H9 (cell line): Measurements from ENCODE around the gene PTTG1. TPM values are rescaled to one million over a fixed set of nuclear protein-coding genes. Genes with fewer than 3 reads are reported as not detected.

ENCODE experiments used
- DNase-seq: peaks from one replicate; pipeline ENCODE4 v3.0.0-alpha.2; 2017
- H2AFZ ChIP-seq: one replicate; pipeline ENCODE4 v1.6.1; 2013; ENCODE audit warnings: mild to moderate bottlenecking, low read length, control low read depth, moderate library complexity
- H2AK5ac ChIP-seq: 2 replicates; pipeline ENCODE4 v1.6.1; 2013; ENCODE audit warnings: low read length, control low read depth, mixed read lengths; ENCODE audit not compliant: insufficient read length
- H2BK120ac ChIP-seq: one replicate; pipeline ENCODE4 v1.6.1; 2013; ENCODE audit warnings: low read depth, mild to moderate bottlenecking, low read length, control low read depth, inconsistent platforms; ENCODE audit not compliant: poor library complexity, severe bottlenecking
- H2BK12ac ChIP-seq: 2 replicates; pipeline ENCODE4 v1.6.1; 2013; ENCODE audit warnings: low read length, control low read depth, mixed read lengths, low read depth; ENCODE audit not compliant: insufficient read length
- H2BK15ac ChIP-seq: 2 replicates; pipeline ENCODE4 v1.6.1; 2013; ENCODE audit warnings: low read depth, low read length, control low read depth
- H2BK20ac ChIP-seq: one replicate; pipeline ENCODE4 v1.6.1; 2013; ENCODE audit warnings: low read depth, mild to moderate bottlenecking, low read length, control low read depth, inconsistent platforms; ENCODE audit not compliant: poor library complexity, severe bottlenecking
- H2BK5ac ChIP-seq: 2 replicates; pipeline ENCODE4 v1.6.1; 2013; ENCODE audit warnings: low read length, control low read depth, mixed read lengths; ENCODE audit not compliant: insufficient read length
- H3K14ac ChIP-seq: 2 replicates; pipeline ENCODE4 v1.6.1; 2013; ENCODE audit warnings: low read length, control low read depth; ENCODE audit not compliant: insufficient read depth
- H3K18ac ChIP-seq: 2 replicates; pipeline ENCODE4 v1.6.1; 2013; ENCODE audit warnings: low read depth, mild to moderate bottlenecking, mixed read lengths, low read length, control low read depth; ENCODE audit not compliant: insufficient read length
- H3K23ac ChIP-seq: 2 replicates; pipeline ENCODE4 v1.6.1; 2013; ENCODE audit warnings: low read length, control low read depth, mixed read lengths, low read depth; ENCODE audit not compliant: insufficient read length
- H3K23me2 ChIP-seq: 2 replicates; pipeline ENCODE4 v1.6.1; 2013; ENCODE audit warnings: low read depth, mild to moderate bottlenecking, mixed read lengths, low read length, control low read depth; ENCODE audit not compliant: insufficient read length, poor library complexity, severe bottlenecking
- H3K27ac ChIP-seq: 2 replicates; pipeline ENCODE4 v1.5.1; 2013; ENCODE audit warnings: low read length, control low read depth, mixed read lengths, low read depth; ENCODE audit not compliant: insufficient read length
- H3K27me3 ChIP-seq: 2 replicates; pipeline ENCODE4 v1.6.1; 2013; ENCODE audit warnings: low read length, control low read depth, inconsistent platforms; ENCODE audit not compliant: insufficient read depth
- H3K4ac ChIP-seq: 2 replicates; pipeline ENCODE4 v1.6.1; 2013; ENCODE audit warnings: low read depth, mild to moderate bottlenecking, control low read depth, inconsistent platforms, low read length, moderate library complexity
- H3K4me1 ChIP-seq: 2 replicates; pipeline ENCODE4 v1.6.1; 2013; ENCODE audit warnings: low read length, control low read depth, inconsistent platforms; ENCODE audit not compliant: insufficient read depth
- H3K4me2 ChIP-seq: 2 replicates; pipeline ENCODE4 v1.6.1; 2013; ENCODE audit warnings: low read length, control low read depth, mixed read lengths; ENCODE audit not compliant: insufficient read length, insufficient read depth
- H3K56ac ChIP-seq: 2 replicates; pipeline ENCODE4 v1.6.1; 2013; ENCODE audit warnings: low read depth, mild to moderate bottlenecking, mixed read lengths, low read length, control low read depth; ENCODE audit not compliant: insufficient read length
- H3K79me1 ChIP-seq: 2 replicates; pipeline ENCODE4 v1.6.1; 2013; ENCODE audit warnings: low read depth, mild to moderate bottlenecking, moderate library complexity, low read length, control low read depth, inconsistent platforms; ENCODE audit not compliant: insufficient read depth, poor library complexity, severe bottlenecking
- H3K79me2 ChIP-seq: 2 replicates; pipeline ENCODE4 v1.6.1; 2013; ENCODE audit warnings: low read length, control low read depth, inconsistent platforms; ENCODE audit not compliant: insufficient read depth
- H3K9ac ChIP-seq: 2 replicates; pipeline ENCODE4 v1.6.1; 2013; ENCODE audit warnings: low read length, control low read depth, mixed read lengths; ENCODE audit not compliant: insufficient read length; ENCODE audit errors: extremely low read depth
- H3K9me3 ChIP-seq: one replicate; pipeline ENCODE4 v1.6.1; 2013; ENCODE audit warnings: low read depth, low read length, inconsistent platforms; ENCODE audit not compliant: control insufficient read depth
- H3T11ph ChIP-seq: one replicate; pipeline ENCODE4 v1.6.1; 2013; ENCODE audit warnings: mild to moderate bottlenecking, low read length, control low read depth, inconsistent platforms
- H4K20me1 ChIP-seq: one replicate; pipeline ENCODE4 v1.6.1; 2013; ENCODE audit not compliant: control insufficient read depth, insufficient read length, insufficient read depth
- H4K5ac ChIP-seq: 2 replicates; pipeline ENCODE4 v1.6.1; 2013; ENCODE audit warnings: low read depth, mild to moderate bottlenecking, mixed read lengths, low read length, control low read depth; ENCODE audit not compliant: insufficient read length
- H4K8ac ChIP-seq: replicated peaks from 2 replicates; pipeline ENCODE4 v1.6.1; 2013; ENCODE audit warnings: low read length, control low read depth, mixed read lengths, low read depth; ENCODE audit not compliant: insufficient read length
- H4K91ac ChIP-seq: 2 replicates; pipeline ENCODE4 v1.6.1; 2013; ENCODE audit warnings: low read depth, mild to moderate bottlenecking, moderate library complexity, mixed read lengths, low read length, control low read depth; ENCODE audit not compliant: insufficient read length
- H3K27ac Mint-ChIP-seq, 3 experiments: 2 replicates in 2 of 3; 3 replicates in 1 of 3; pipeline ENCODE4 v1.8.0; 2020 to 2021; ENCODE audit warnings: mixed read lengths in 3 of 3, mild to moderate bottlenecking in 1 of 3, moderate library complexity in 1 of 3
- H3K27me3 Mint-ChIP-seq: 2 replicates; pipeline ENCODE4 v1.8.0; 2021; ENCODE audit warnings: low read depth, mild to moderate bottlenecking, moderate library complexity, mixed read lengths
- H3K36me3 Mint-ChIP-seq, 3 experiments: 2 replicates in 2 of 3; 3 replicates in 1 of 3; pipeline ENCODE4 v1.8.0; 2020 to 2021; ENCODE audit warnings: low read depth in 3 of 3, mixed read lengths in 3 of 3; ENCODE audit not compliant: insufficient read depth in 1 of 3
- H3K4me1 Mint-ChIP-seq, 2 experiments: 2 replicates each; pipeline ENCODE4 v1.8.0; 2020; ENCODE audit warnings: mixed read lengths in 2 of 2
- H3K4me3 Mint-ChIP-seq, 2 experiments: 2 replicates in 1 of 2; 3 replicates in 1 of 2; pipeline ENCODE4 v1.8.0; 2020 to 2021; ENCODE audit warnings: mild to moderate bottlenecking in 2 of 2, mixed read lengths in 2 of 2, moderate library complexity in 1 of 2
- H3K9me3 Mint-ChIP-seq, 2 experiments: 2 replicates in 1 of 2; 3 replicates in 1 of 2; pipeline ENCODE4 v1.8.0; 2020; ENCODE audit warnings: mild to moderate bottlenecking in 2 of 2, mixed read lengths in 2 of 2, moderate library complexity in 1 of 2
- CTCF ChIP-seq: fragments of 200-600 bp; sonication (generic); conservative IDR thresholded peaks from 3 replicates; pipeline ENCODE4 v1.8.0; 2021; ENCODE audit warnings: antibody characterized with exemption, mild to moderate bottlenecking
- WGBS: extraction: QIAGEN DNeasy Blood & Tissue Kit; methylation state at CpG from one replicate; pipeline ENCODE4 v1.1.7; 2013; ENCODE audit warnings: missing lambda C conversion rate, low lambda C conversion rate, mixed read lengths; ENCODE audit not compliant: insufficient read length; ENCODE audit errors: extremely low coverage; 5-methylcytosine and 5-hydroxymethylcytosine counted together
- total RNA-seq: library from RNA; stranded (reverse); gene quantifications from 2 replicates; pipeline ENCODE4 v1.2.1, GENCODE V29; 2021

Gene PTTG1
- total RNA-seq, 1 experiment from 2014 or later: 279 TPM

- no peaks in the 10 kb centered on the region for H3K27me3 ChIP-seq
- H2BK15ac ChIP-seq: no peak overlapping the region
- no peak overlapping the region for H3K56ac ChIP-seq
- H3K79me2 ChIP-seq: no peaks in the 10 kb centered on the region
- no peak overlapping the region for H2BK20ac ChIP-seq
- no peak overlapping the region for H3K14ac ChIP-seq
- no peak for DNase-seq
- H3K27ac ChIP-seq: no peak overlapping the region
- H3K4me3 Mint-ChIP-seq: no peak overlapping the region
- no peak for TF ChIP-seq CTCF
- no peak overlapping the region for H4K5ac ChIP-seq
- H3K79me1 ChIP-seq: no peaks in the 10 kb centered on the region
- no peak overlapping the region for H3K18ac ChIP-seq
- H2AK5ac ChIP-seq: no peak overlapping the region
- H3K4me1 ChIP-seq: no peaks in the 10 kb centered on the region
- H4K8ac ChIP-seq: no peak overlapping the region
- H3K9ac ChIP-seq: no peak overlapping the region
- H3K4me1 Mint-ChIP-seq: no peaks in the 10 kb centered on the region
- no peak overlapping the region for H4K91ac ChIP-seq
- no peaks in the 10 kb centered on the region for H3K23me2 ChIP-seq
- H3K23ac ChIP-seq: no peak overlapping the region
- H3K9me3 Mint-ChIP-seq: peaks cover 15 to 20% of the 10 kb centered on the region in 2 experiments
- H3T11ph ChIP-seq: no peak overlapping the region
- H3K4ac ChIP-seq: no peak overlapping the region
- H3K4me2 ChIP-seq: no peak overlapping the region
- no CpG with 5 or more reads among the region's 1 CpG for WGBS
- H3K36me3 Mint-ChIP-seq: peaks cover 12 to 23% (median 18%) of the 10 kb centered on the region in 3 experiments; a peak in 6 of 7 replicates
- no peak overlapping the region for H3K27ac Mint-ChIP-seq
- H2BK12ac ChIP-seq: no peak overlapping the region
- H2BK5ac ChIP-seq: no peak overlapping the region
- no peak overlapping the region for H2BK120ac ChIP-seq
- H3K27me3 Mint-ChIP-seq: 0 out of 2 replicates have a peak, but pooled peaks cover 1% of the 10 kb centered on the region
- H3K9me3 ChIP-seq: no peaks in the 10 kb centered on the region
- H2AFZ ChIP-seq: no peak overlapping the region
- no peaks in the 10 kb centered on the region for H4K20me1 ChIP-seq
Measured at GRCh38 chr5:160387445-160387844, 34.2 kb upstream of the PTTG1 start.
